Keratinocyte (primary cell): Measurements from ENCODE around the gene SHMT2. TPM values are rescaled to one million over a fixed set of nuclear protein-coding genes. Genes with fewer than 3 reads are reported as not detected.

Source experiments
- DNase-seq: peaks from one replicate; pipeline ENCODE4 v3.0.0-alpha.2; 2011; ENCODE audit warnings: low read depth, missing footprints, low spot score
- FAIRE-seq: peaks from 2 replicates; lab custom pipeline; 2011; peaks lifted over from hg19 to GRCh38; lab: Jason Lieb, UNC
- H2AFZ ChIP-seq: 2 replicates; pipeline ENCODE4 v1.6.0; 2012; ENCODE audit warnings: low read length, control low read depth, inconsistent platforms; ENCODE audit not compliant: control insufficient read depth
- H3K27ac ChIP-seq: 2 replicates; pipeline ENCODE4 v1.5.1; 2011; ENCODE audit warnings: low read length; ENCODE audit not compliant: control insufficient read depth, insufficient read depth
- H3K27me3 ChIP-seq: 3 replicates; pipeline ENCODE4 v1.6.0; 2011; ENCODE audit warnings: low read length; ENCODE audit not compliant: control insufficient read depth, insufficient read depth; ENCODE audit errors: extremely low read depth
- H3K36me3 ChIP-seq, 2 experiments: 2 replicates in 1 of 2; 3 replicates in 1 of 2; pipeline ENCODE4 v1.5.1; 2011; ENCODE audit warnings: low read length in 2 of 2, mild to moderate bottlenecking in 1 of 2; ENCODE audit not compliant: control insufficient read depth in 2 of 2, insufficient read depth in 2 of 2; ENCODE audit errors: extremely low read depth in 1 of 2
- H3K4me1 ChIP-seq: 3 replicates; pipeline ENCODE4 v1.5.1; 2011; ENCODE audit warnings: low read length; ENCODE audit not compliant: control insufficient read depth, insufficient read depth; ENCODE audit errors: extremely low read depth
- H3K4me2 ChIP-seq: 3 replicates; pipeline ENCODE4 v1.6.0; 2011; ENCODE audit warnings: low read depth, low read length; ENCODE audit not compliant: control insufficient read depth, insufficient read depth; ENCODE audit errors: extremely low read depth
- H3K4me3 ChIP-seq, 3 experiments: fragments of 200-600 bp in 1 of 3; sonication (generic) in 1 of 3; 2 replicates in 2 of 3; 3 replicates in 1 of 3; pipeline ENCODE4 v1.5.1; 2011 to 2016; ENCODE audit warnings: low read length in 3 of 3, mild to moderate bottlenecking in 3 of 3, control low read depth in 2 of 3, inconsistent platforms in 1 of 3, low read depth in 1 of 3, mixed read lengths in 1 of 3, mixed run types in 1 of 3, moderate library complexity in 1 of 3; ENCODE audit not compliant: control insufficient read depth in 2 of 3, insufficient read depth in 2 of 3; ENCODE audit errors: extremely low read depth in 1 of 3
- H3K79me2 ChIP-seq: 2 replicates; pipeline ENCODE4 v1.6.0; 2012; ENCODE audit warnings: low read length; ENCODE audit not compliant: control insufficient read depth, insufficient read depth
- H3K9ac ChIP-seq: 3 replicates; pipeline ENCODE4 v1.6.0; 2011; ENCODE audit warnings: low read length; ENCODE audit not compliant: control insufficient read depth, insufficient read depth; ENCODE audit errors: extremely low read depth
- H3K9me1 ChIP-seq: 3 replicates; pipeline ENCODE4 v1.6.0; 2011; ENCODE audit warnings: low read length; ENCODE audit not compliant: control insufficient read depth, insufficient read depth; ENCODE audit errors: extremely low read depth
- H3K9me3 ChIP-seq: 2 replicates; pipeline ENCODE4 v1.5.1; 2012; ENCODE audit warnings: low read depth, low read length; ENCODE audit not compliant: control insufficient read depth
- H4K20me1 ChIP-seq: 3 replicates; pipeline ENCODE4 v1.6.0; 2011; ENCODE audit warnings: low read length; ENCODE audit not compliant: control insufficient read depth, insufficient read depth; ENCODE audit errors: extremely low read depth
- EZH2 ChIP-seq: IDR thresholded peaks from one replicate; pipeline ENCODE4 v1.6.1; 2012; ENCODE audit warnings: inconsistent platforms, mild to moderate bottlenecking, low read length, moderate library complexity
- dilution Hi-C: fragments of 300-500 bp; cut with MboI; formaldehyde crosslinking; loops from one replicate; pipeline ENCODE4 v1.7.0; 2020; ENCODE audit warnings: low sequenced_read_pairs; ENCODE audit not compliant: extremely low pct_ligation_motif_present
- polyA plus RNA-seq, 5 experiments: library from polyadenylated mRNA; depleted of rRNA in 3 of 5; stranded (reverse) in 3 of 5; stranded (forward) in 1 of 5; unstranded in 1 of 5; fragments of >200 nt; gene quantifications; 1 replicate in 1 of 5; 2 replicates in 3 of 5; 3 replicates in 1 of 5; pipeline versions ENCODE4 v1.2.1 to v1.2.3, GENCODE V29; 2011 to 2012; ENCODE audit warnings: missing spikeins in 2 of 5, low read depth in 1 of 5, low replicate concordance in 1 of 5
- TF ChIP-seq, protein P1 (sequence below), 3 experiments: IDR thresholded peaks in 1 of 3; conservative IDR thresholded peaks in 1 of 3; optimal IDR thresholded peaks in 1 of 3; 2 replicates in 2 of 3; 3 replicates in 1 of 3; pipeline versions ENCODE3 to v1.5.1; 2011; ENCODE audit warnings: low read length in 3 of 3, mild to moderate bottlenecking in 3 of 3, moderate library complexity in 2 of 3, control low read depth in 1 of 3, inconsistent platforms in 1 of 3; ENCODE audit not compliant: insufficient read depth in 2 of 3; ENCODE audit errors: extremely low read depth in 1 of 3

SHMT2 gene
- polyA plus RNA-seq, 1 donor (not counting 4 experiments of a cell fraction or from before 2014, with no cell fraction given): 128 TPM

DNA sequence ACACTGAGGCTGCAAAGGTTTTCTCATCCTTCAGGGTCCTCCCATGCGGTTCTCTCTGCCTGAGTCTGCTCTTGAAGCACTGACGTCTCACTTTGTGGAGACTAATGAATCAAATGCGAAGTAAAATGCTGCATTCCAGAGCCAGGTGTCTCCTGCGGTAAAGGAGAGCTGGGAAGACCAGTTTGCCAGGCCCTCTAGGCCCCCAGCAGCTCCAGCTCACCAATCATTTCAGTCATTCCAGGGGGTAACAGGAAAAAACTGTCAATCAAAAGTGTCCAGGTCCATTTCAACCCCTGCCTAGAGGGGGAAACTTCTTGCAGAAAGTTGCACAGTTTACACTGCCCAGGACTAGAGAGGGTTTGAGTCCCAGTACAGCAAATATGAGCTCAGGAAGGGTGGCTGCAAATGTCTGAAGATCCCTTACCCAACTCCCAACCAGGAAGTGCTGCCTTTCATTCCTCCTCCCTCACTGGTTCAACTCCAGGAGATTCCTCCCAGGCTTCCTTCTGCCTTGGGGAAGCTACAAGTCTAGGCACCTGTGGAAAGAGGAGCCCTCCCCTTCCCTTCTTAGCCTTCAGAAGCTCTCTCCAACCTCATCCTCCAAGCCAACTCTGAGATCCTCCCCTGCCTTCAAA, 15.6 kb upstream of the SHMT2 start:
- Histone ChIP-seq H3K9me1 (no peaks in the 10 kb centered on the region), H3K4me3 (peak overlapping the region in 1 of 3 experiments; percentile 23), H2AFZ (no peak overlapping the region), H3K27ac (peak overlapping the region; percentile 25), H3K9me3 (no peaks in the 10 kb centered on the region), H4K20me1 (no peaks in the 10 kb centered on the region), H3K27me3 (peaks cover 33% of the 10 kb centered on the region), H3K4me2 (peak overlapping the region; percentile 37), H3K79me2 (no peaks in the 10 kb centered on the region), H3K9ac (no peak overlapping the region), H3K36me3 (peaks cover 0 to 5% of the 10 kb centered on the region in 2 experiments), H3K4me1 (peaks cover 36% of the 10 kb centered on the region)
- no peak for TF ChIP-seq EZH2
- TF ChIP-seq, protein P1, sequence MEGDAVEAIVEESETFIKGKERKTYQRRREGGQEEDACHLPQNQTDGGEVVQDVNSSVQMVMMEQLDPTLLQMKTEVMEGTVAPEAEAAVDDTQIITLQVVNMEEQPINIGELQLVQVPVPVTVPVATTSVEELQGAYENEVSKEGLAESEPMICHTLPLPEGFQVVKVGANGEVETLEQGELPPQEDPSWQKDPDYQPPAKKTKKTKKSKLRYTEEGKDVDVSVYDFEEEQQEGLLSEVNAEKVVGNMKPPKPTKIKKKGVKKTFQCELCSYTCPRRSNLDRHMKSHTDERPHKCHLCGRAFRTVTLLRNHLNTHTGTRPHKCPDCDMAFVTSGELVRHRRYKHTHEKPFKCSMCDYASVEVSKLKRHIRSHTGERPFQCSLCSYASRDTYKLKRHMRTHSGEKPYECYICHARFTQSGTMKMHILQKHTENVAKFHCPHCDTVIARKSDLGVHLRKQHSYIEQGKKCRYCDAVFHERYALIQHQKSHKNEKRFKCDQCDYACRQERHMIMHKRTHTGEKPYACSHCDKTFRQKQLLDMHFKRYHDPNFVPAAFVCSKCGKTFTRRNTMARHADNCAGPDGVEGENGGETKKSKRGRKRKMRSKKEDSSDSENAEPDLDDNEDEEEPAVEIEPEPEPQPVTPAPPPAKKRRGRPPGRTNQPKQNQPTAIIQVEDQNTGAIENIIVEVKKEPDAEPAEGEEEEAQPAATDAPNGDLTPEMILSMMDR (optimal IDR thresholded peaks at IDR 0.05 in 1 of 3, IDR thresholded peaks at IDR 0.05 in 1 of 3, conservative IDR thresholded peaks at IDR 0.05 in 1 of 3; ENCODE audit: extremely low read depth in 1 of 3, insufficient read depth in 2 of 3, low read length in 3 of 3): no peak
- FAIRE-seq (peak; percentile 60), DNase-seq (no peak)
- dilution Hi-C loops: no loop called here

DNA sequence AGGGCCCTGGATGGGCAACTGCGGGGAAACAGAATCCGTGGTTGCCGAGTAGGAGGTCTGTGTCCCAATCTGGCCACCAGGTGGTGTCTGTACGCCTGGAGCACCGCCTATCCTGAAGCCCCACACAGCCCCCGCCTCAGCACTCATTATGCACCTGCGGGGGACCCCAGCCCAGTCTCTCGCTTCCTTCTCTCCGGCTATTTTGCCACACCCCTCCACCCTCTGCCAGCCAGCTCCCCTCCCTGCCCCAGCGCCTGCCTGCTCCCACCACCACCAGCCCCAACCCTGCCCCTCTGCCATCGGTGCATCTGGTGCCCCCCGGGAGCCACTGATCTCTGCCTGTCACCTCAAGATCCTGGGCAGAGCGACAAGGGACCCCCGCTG, 15.1 kb upstream of the SHMT2 start:
- DNase-seq: no peak
- no peak for TF ChIP-seq EZH2
- TF ChIP-seq, protein P1 (optimal IDR thresholded peaks at IDR 0.05 in 1 of 3, IDR thresholded peaks at IDR 0.05 in 1 of 3, conservative IDR thresholded peaks at IDR 0.05 in 1 of 3; ENCODE audit: extremely low read depth in 1 of 3, insufficient read depth in 2 of 3, low read length in 3 of 3): peak in 2 of 3 experiments; percentile 80 to 87

More for the DNA sequence above, 15.1 kb upstream of the SHMT2 start:
- Histone ChIP-seq H4K20me1 (no peaks in the 10 kb centered on the region), H3K4me2 (no peak overlapping the region), H3K27ac (no peak overlapping the region), H3K27me3 (peaks cover 38% of the 10 kb centered on the region), H3K9me1 (no peaks in the 10 kb centered on the region), H3K79me2 (no peaks in the 10 kb centered on the region), H3K9me3 (no peaks in the 10 kb centered on the region), H3K4me3 (no peak overlapping the region), H2AFZ (no peak overlapping the region), H3K36me3 (peaks cover 0 to 5% of the 10 kb centered on the region in 2 experiments), H3K9ac (no peak overlapping the region), H3K4me1 (peaks cover 38% of the 10 kb centered on the region)
- dilution Hi-C loops: no loop called here
- no peak for FAIRE-seq
